ENCODE results near the gene MAPRE3. TPM values are rescaled to one million over a fixed set of nuclear protein-coding genes. Genes with fewer than 3 reads are reported as not detected.

MAPRE3 gene
- total and polyA plus RNA-seq, 9 of the 15 experiments (the other 6 are each of a cell fraction or from before 2014, with no cell fraction given): 0.70 to 43.2 (median 12.6) TPM

- TF ChIP-seq ZNF592 (IDR thresholded peaks at IDR 0.05) (0 out of 2 replicates have a peak, but pooled peaks have one; percentile 21), TCF3 (CRISPR knock-in tag; IDR thresholded peaks at IDR 0.05) (no peak), ZNF263 (CRISPR knock-in tag; IDR thresholded peaks at IDR 0.05; ENCODE audit: borderline replicate concordance) (peak; percentile 41; the same call in 1 of the 2 replicates), CCNT2 (IDR thresholded peaks at IDR 0.05; ENCODE audit: borderline replicate concordance, extremely low read depth, insufficient read length, low read depth, low read length) (peak; percentile 61), PKNOX1 (IDR thresholded peaks at IDR 0.05) (peak; percentile 79), MYNN (IDR thresholded peaks at IDR 0.05) (peak; percentile 92; the same call in 1 of the 2 replicates), MYNN (CRISPR knock-in tag; IDR thresholded peaks at IDR 0.05) (no peak), NRF1 (conservative IDR thresholded peaks at IDR 0.05 in 1 of 2, IDR thresholded peaks at IDR 0.05 in 1 of 2) (peak; percentile 94 to 95), HCFC1 (IDR thresholded peaks at IDR 0.05; ENCODE audit: low read depth, low read length) (no peak), L3MBTL2 (IDR thresholded peaks at IDR 0.05) (peak; percentile 65), PHF8 (IDR thresholded peaks at IDR 0.05; ENCODE audit: borderline replicate concordance, low read length) (peak; percentile 24; the same call in 1 of the 2 replicates), DLX4 (CRISPR knock-in tag; IDR thresholded peaks at IDR 0.05) (no peak), SRSF1 (IDR thresholded peaks at IDR 0.05; ENCODE audit: low read depth, low read length) (no peak), SIX5 (IDR thresholded peaks at IDR 0.05; ENCODE audit: borderline replicate concordance in 1 of 2, insufficient read depth in 1 of 2, low read depth in 1 of 2, low read length in 2 of 2) (no peak), FOXP1 (CRISPR knock-in tag; IDR thresholded peaks at IDR 0.05) (no peak), MXI1 (IDR thresholded peaks at IDR 0.05; ENCODE audit: low read depth, low read length) (peak; percentile 91), RCOR1 (IDR thresholded peaks at IDR 0.05; ENCODE audit: borderline replicate concordance in 1 of 2, low read depth in 2 of 2, low read length in 2 of 2) (peak in 1 of 2 experiments; percentile 57; a peak in 1 of 4 replicates), KLF6 (CRISPR knock-in tag; IDR thresholded peaks at IDR 0.05; ENCODE audit: borderline replicate concordance) (no peak), CHD2 (IDR thresholded peaks at IDR 0.05; ENCODE audit: low read depth, low read length) (no peak), BRD9 (IDR thresholded peaks at IDR 0.05; ENCODE audit: low read depth, partially characterized antibody) (no peak), SRSF3 (IDR thresholded peaks at IDR 0.05; ENCODE audit: insufficient read depth, low read length) (no peak), ZNF561 (CRISPR knock-in tag; conservative IDR thresholded peaks at IDR 0.05) (no peak), DNMT1 (IDR thresholded peaks at IDR 0.05) (0 out of 2 replicates have a peak, but pooled peaks have one; percentile 17)
Measured at GRCh38 chr2:26970244-26970927, at the start of gene MAPRE3 (continued).

Measured in K562 (cell line).